Measurements from ENCODE around the gene RNF123. TPM values are rescaled to one million over a fixed set of nuclear protein-coding genes. Genes with fewer than 3 reads are reported as not detected.

Gene RNF123
- total RNA-seq, 1 experiment from 2014 or later: 23.1 TPM

DNA sequence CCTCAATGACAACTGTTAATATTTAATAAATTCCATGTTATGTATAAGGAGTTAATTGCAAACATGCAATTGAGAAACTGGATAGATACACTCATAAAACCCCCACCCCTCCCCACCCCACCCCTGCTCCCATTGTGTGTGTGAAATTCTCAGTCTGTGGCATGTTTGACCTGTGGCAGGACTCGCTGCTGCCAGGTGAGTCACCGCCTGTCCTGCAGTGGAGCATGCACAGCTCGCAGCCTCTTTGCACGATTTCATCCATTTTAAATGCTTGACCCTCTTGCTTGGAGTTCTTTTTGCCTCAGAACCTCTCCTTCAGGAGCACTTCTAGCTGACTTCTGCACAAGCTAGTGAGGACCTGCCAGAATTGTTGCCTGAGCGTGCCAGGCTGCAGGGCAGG lies 20.5 kb upstream of the RNF123 start:
- ChIA-PET CTCF (interaction anchor here (1.5 kb wide), 1 partner anchor 129 kb away, joined by 7 read pairs; no protein-coding TSS in a partner anchor), POLR2A (interaction anchor here (0.7 kb wide), 1 partner anchor 155 kb away, joined by 9 read pairs; no protein-coding TSS in a partner anchor)
- in situ Hi-C loops (cut with HindIII; ENCODE audit: low pct_unique_long_range_greater_than_20kb, low sequenced_read_pairs) (no loop called here), intact Hi-C loops (cut with micrococcal nuclease; ENCODE audit: unreplicated experiment) (no loop called here)
- H3K36me3 ChIP-seq (ENCODE audit: control insufficient read depth, insufficient read depth, low read length): no peaks in the 10 kb centered on the region
- no peak overlapping the region for H3K27ac ChIP-seq (ENCODE audit: low read length)
- no TSS peak for BruUV-seq (replicated peaks)
- H3K4me1 ChIP-seq (ENCODE audit: control insufficient read depth, insufficient read depth, low read length): peaks cover 11% of the 10 kb centered on the region
- DNase-seq (ENCODE audit: low read depth, low spot score) (no peak), ATAC-seq (no peak)
- no peak overlapping the region for H3K4me3 ChIP-seq (ENCODE audit: low read depth in 2 of 2, low read length in 2 of 2)
- no peaks in the 10 kb centered on the region for H3K9me3 ChIP-seq (ENCODE audit: control insufficient read depth, insufficient read depth, low read depth, low read length)
- no peaks in the 10 kb centered on the region for H3K27me3 ChIP-seq (ENCODE audit: control insufficient read depth, insufficient read depth, low read length)
- TF ChIP-seq REST (IDR thresholded peaks at IDR 0.05; ENCODE audit: insufficient read depth in 1 of 2, low read depth in 2 of 2, low read length in 1 of 2) (no peak), POLR2AphosphoS5 (IDR thresholded peaks at IDR 0.05; ENCODE audit: low read depth, low read length) (no peak), SIN3A (IDR thresholded peaks at IDR 0.05; ENCODE audit: borderline replicate concordance, insufficient read depth, low read depth, low read length) (no peak), TCF7L2 (IDR thresholded peaks at IDR 0.05; ENCODE audit: low read depth, low read length) (no peak), CTCF (IDR thresholded peaks at IDR 0.05) (no peak)

- BruUV-seq (replicated peaks): no TSS peak
- H3K4me1 ChIP-seq (ENCODE audit: control insufficient read depth, insufficient read depth, low read length): peaks cover 11% of the 10 kb centered on the region
- H3K9me3 ChIP-seq (ENCODE audit: control insufficient read depth, insufficient read depth, low read depth, low read length): no peaks in the 10 kb centered on the region
- DNase-seq (ENCODE audit: low read depth, low spot score): no peak
- no peak overlapping the region for H3K4me3 ChIP-seq (ENCODE audit: low read depth in 2 of 2, low read length in 2 of 2)
- ChIA-PET CTCF (interaction anchor here (0.9 to 1.5 kb wide), 2 partner anchors 129 to 130 kb away, joined by 3 to 7 read pairs; no protein-coding TSS in a partner anchor), POLR2A (interaction anchor here (0.7 kb wide), 1 partner anchor 156 kb away, joined by 9 read pairs; no protein-coding TSS in a partner anchor)
- TF ChIP-seq POLR2AphosphoS5 (IDR thresholded peaks at IDR 0.05; ENCODE audit: low read depth, low read length) (no peak), REST (IDR thresholded peaks at IDR 0.05; ENCODE audit: insufficient read depth in 1 of 2, low read depth in 2 of 2, low read length in 1 of 2) (no peak)
- ATAC-seq: no peak
- H3K27ac ChIP-seq (ENCODE audit: low read length): no peak overlapping the region
- peaks cover 1% of the 10 kb centered on the region; the same call in 1 of the 2 replicates for H3K36me3 ChIP-seq (ENCODE audit: control insufficient read depth, insufficient read depth, low read length)
- in situ Hi-C loops (cut with HindIII; ENCODE audit: low pct_unique_long_range_greater_than_20kb, low sequenced_read_pairs) (no loop called here), intact Hi-C loops (cut with micrococcal nuclease; ENCODE audit: unreplicated experiment) (no loop called here)
- H3K27me3 ChIP-seq (ENCODE audit: control insufficient read depth, insufficient read depth, low read length): no peaks in the 10 kb centered on the region
These were observed 20.0 kb upstream of the RNF123 start for GRCh38 chr3:49669352-49669751.

Measured in Panc1 (cell line).